ENCODE data around the gene COX7A1. TPM values are rescaled to one million over a fixed set of nuclear protein-coding genes. Genes with fewer than 3 reads are reported as not detected.

COX7A1 gene
- total RNA-seq, 2 experiments from 2014 or later: not detected

- H3K9me3 ChIP-seq (ENCODE audit: control insufficient read depth in 1 of 2, insufficient read depth in 1 of 2, low read length in 2 of 2): no peaks in the 10 kb centered on the region
- CTCF ChIA-PET: no interaction called here
- Mint-ChIP-seq H3K27me3 (no peaks in the 10 kb centered on the region), H3K9me3 (no peaks in the 10 kb centered on the region), H3K27ac (no peak overlapping the region), H3K4me3 (no peak overlapping the region), H3K4me1 (ENCODE audit: low read depth) (no peaks in the 10 kb centered on the region), H3K36me3 (ENCODE audit: low read depth) (peaks cover 13% of the 10 kb centered on the region)
- no peak for TF ChIP-seq CTCF (IDR thresholded peaks at IDR 0.05)
- H3K36me3 ChIP-seq (ENCODE audit: insufficient read depth, low read length): peaks cover 7% of the 10 kb centered on the region
- H3K4me3 ChIP-seq (ENCODE audit: low read length): no peak overlapping the region
- intact Hi-C loops (cut with DNase I, micrococcal nuclease): no loop called here
- no peak overlapping the region for H3K27ac ChIP-seq (ENCODE audit: low read depth in 1 of 2, low read length in 2 of 2)
- no peaks in the 10 kb centered on the region for H3K4me1 ChIP-seq (ENCODE audit: insufficient read depth, low read length)
- no peak for DNase-seq
- ATAC-seq (ENCODE audit: poor library complexity): no peak
- no peaks in the 10 kb centered on the region for H3K27me3 ChIP-seq (ENCODE audit: control insufficient read depth in 1 of 2, insufficient read depth in 2 of 2, low read length in 2 of 2)
- POLR2A ChIA-PET: interaction anchor here (0.9 kb wide), 1 partner anchor 8 kb away, joined by 5 read pairs; the partner anchor contains the start of genes POLR2I and TBCB
Observed at GRCh38 chr19:36106991-36107390, 45.3 kb downstream of the COX7A1 start.

- H3K27ac Mint-ChIP-seq: no peak overlapping the region
- Histone ChIP-seq H3K27ac (ENCODE audit: low read depth in 1 of 2, low read length in 2 of 2) (no peak overlapping the region), H3K4me1 (ENCODE audit: insufficient read depth, low read length) (no peaks in the 10 kb centered on the region), H3K36me3 (ENCODE audit: insufficient read depth, low read length) (peaks cover 7% of the 10 kb centered on the region), H3K9me3 (ENCODE audit: control insufficient read depth in 1 of 2, insufficient read depth in 1 of 2, low read length in 2 of 2) (no peaks in the 10 kb centered on the region), H3K27me3 (ENCODE audit: control insufficient read depth in 1 of 2, insufficient read depth in 2 of 2, low read length in 2 of 2) (no peaks in the 10 kb centered on the region), H3K4me3 (ENCODE audit: low read length) (no peak overlapping the region)
- intact Hi-C loops (cut with DNase I, micrococcal nuclease): no loop called here
- H3K36me3 Mint-ChIP-seq (ENCODE audit: low read depth): peaks cover 9% of the 10 kb centered on the region
- no peaks in the 10 kb centered on the region for H3K4me1 Mint-ChIP-seq (ENCODE audit: low read depth)
- no peak for TF ChIP-seq CTCF (IDR thresholded peaks at IDR 0.05)
- ChIA-PET POLR2A (interaction anchor here (0.9 kb wide), 1 partner anchor 8 kb away, joined by 5 read pairs; the partner anchor contains the start of genes POLR2I and TBCB), CTCF (no interaction called here)
- H3K9me3 Mint-ChIP-seq: no peaks in the 10 kb centered on the region
- DNase-seq: no peak
- ATAC-seq (ENCODE audit: poor library complexity): no peak
- no peaks in the 10 kb centered on the region for H3K27me3 Mint-ChIP-seq
- H3K4me3 Mint-ChIP-seq: no peak overlapping the region
Observed at GRCh38 chr19:36106441-36106840, 45.8 kb downstream of the COX7A1 start.

GRCh38 chr19:36103842-36104552 lies 48.2 kb downstream of the COX7A1 start:
- H3K27ac ChIP-seq (ENCODE audit: low read depth in 1 of 2, low read length in 2 of 2): no peak overlapping the region
- intact Hi-C loops (cut with DNase I, micrococcal nuclease): no loop called here
- TF ChIP-seq CTCF (IDR thresholded peaks at IDR 0.05): no peak
- Mint-ChIP-seq H3K4me1 (ENCODE audit: low read depth) (no peaks in the 10 kb centered on the region), H3K27ac (no peak overlapping the region), H3K9me3 (no peaks in the 10 kb centered on the region), H3K36me3 (ENCODE audit: low read depth) (peaks cover 8% of the 10 kb centered on the region), H3K27me3 (no peaks in the 10 kb centered on the region), H3K4me3 (no peak overlapping the region)
- CTCF ChIA-PET: no interaction called here
- no peak for DNase-seq
- H3K27me3 ChIP-seq (ENCODE audit: control insufficient read depth in 1 of 2, insufficient read depth in 2 of 2, low read length in 2 of 2): no peaks in the 10 kb centered on the region
- ATAC-seq (ENCODE audit: poor library complexity): no peak
- H3K4me1 ChIP-seq (ENCODE audit: insufficient read depth, low read length): no peaks in the 10 kb centered on the region
- no peak overlapping the region for H3K4me3 ChIP-seq (ENCODE audit: low read length)
- no peaks in the 10 kb centered on the region for H3K9me3 ChIP-seq (ENCODE audit: control insufficient read depth in 1 of 2, insufficient read depth in 1 of 2, low read length in 2 of 2)
- POLR2A ChIA-PET: interaction anchor here (0.9 kb wide), 1 partner anchor 11 kb away, joined by 3 read pairs; the partner anchor contains the start of gene POLR2I
- peaks cover 3% of the 10 kb centered on the region for H3K36me3 ChIP-seq (ENCODE audit: insufficient read depth, low read length)

Measured in CD4-positive, alpha-beta T cell (primary cell).